ENCODE results near the gene PRSS8.

PRSS8 gene

DNA sequence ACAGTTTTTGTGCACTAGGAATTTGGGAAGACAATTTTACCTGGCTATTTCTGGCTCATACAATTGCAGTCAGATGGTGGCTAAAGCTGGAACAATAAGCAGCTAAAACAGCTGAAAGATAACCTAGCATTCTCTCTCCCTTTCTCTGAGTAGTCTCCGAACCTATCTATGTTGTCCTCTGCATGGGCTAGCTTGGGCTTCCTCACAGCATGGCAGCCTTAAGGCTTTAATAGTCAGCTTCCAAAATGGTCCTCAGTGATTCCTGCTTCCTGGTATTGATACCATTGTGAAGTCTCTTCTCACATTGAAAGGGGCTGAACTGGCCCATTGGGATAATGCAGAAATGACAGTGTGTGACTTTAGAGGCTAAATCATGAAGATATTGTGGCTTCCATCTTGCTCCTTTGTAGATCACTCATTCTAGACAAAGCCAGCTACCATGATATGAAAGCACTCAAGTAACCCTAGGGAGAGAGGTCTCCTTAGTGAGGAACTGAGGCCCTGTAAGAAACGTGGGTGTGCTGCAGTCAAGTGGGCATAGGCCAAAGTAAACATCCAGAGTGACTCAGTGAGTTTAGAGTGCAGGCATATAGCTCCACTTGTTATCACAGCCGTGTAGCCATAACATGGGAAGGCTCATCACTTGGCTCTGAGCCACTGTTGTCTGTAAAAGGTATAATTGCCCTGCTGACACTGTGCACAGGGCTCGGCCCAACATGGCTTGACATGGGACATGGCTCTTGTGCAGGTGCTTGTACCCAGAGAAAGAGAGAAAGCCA lies 35.5 kb downstream of the PRSS8 start:
- Histone ChIP-seq H3K4me2 (ENCODE audit: low read depth, low read length, poor library complexity, severe bottlenecking) (no peak overlapping the region), H2AFZ (ENCODE audit: low read length) (0 out of 2 replicates have a peak overlapping the region, but pooled peaks have one; percentile 15)
- TF ChIP-seq, protein P1, sequence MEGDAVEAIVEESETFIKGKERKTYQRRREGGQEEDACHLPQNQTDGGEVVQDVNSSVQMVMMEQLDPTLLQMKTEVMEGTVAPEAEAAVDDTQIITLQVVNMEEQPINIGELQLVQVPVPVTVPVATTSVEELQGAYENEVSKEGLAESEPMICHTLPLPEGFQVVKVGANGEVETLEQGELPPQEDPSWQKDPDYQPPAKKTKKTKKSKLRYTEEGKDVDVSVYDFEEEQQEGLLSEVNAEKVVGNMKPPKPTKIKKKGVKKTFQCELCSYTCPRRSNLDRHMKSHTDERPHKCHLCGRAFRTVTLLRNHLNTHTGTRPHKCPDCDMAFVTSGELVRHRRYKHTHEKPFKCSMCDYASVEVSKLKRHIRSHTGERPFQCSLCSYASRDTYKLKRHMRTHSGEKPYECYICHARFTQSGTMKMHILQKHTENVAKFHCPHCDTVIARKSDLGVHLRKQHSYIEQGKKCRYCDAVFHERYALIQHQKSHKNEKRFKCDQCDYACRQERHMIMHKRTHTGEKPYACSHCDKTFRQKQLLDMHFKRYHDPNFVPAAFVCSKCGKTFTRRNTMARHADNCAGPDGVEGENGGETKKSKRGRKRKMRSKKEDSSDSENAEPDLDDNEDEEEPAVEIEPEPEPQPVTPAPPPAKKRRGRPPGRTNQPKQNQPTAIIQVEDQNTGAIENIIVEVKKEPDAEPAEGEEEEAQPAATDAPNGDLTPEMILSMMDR (conservative IDR thresholded peaks at IDR 0.05; ENCODE audit: low read length): no peak
- no peak for TF ChIP-seq EZH2phosphoT487 (IDR thresholded peaks at IDR 0.05; ENCODE audit: borderline replicate concordance)

DNA sequence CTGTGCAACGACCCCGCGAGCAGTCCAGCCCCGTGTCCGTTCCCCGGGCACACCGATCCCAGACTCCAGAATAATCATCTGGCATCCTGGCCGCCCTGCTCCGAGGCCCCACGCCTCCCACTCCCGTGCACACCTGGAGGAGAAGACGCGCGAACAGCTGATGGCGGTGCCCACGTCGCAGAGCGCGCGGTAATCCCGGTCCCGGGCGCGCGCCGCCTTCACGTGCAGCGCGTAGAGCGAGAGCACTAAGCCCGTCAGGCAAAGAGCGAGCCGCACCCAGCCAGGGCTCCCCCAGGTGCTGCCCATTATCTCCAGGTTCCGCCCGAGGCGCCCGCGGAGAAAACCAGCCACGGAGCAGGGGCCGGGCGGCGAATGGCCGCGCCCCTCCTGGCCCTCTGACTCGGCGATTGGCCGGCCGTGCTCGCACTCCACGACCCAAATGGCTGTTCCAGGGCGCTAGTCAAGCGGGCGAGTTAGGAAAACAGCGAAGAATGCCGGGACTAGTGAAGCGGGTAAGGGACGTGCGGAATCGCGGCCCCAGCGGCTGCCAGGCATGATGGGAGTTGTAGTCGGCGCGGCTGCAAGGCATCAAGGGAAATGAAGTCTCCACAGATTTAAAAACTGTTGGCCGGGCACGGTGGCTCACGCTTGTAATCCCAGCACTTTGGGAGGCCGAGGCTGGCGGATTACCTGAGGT lies 41.0 kb downstream of the PRSS8 start, which contains the start of gene VKORC1:
TSS of gene VKORC1 (minus strand) at position 374 of the 697 bp plus-strand sequence. CDS start at position 306, 68 bp downstream.
- peak within 1 kb of the TSS; percentile 89 for H3K9ac ChIP-seq (ENCODE audit: low read depth, low read length, poor library complexity, severe bottlenecking)
- H3K4me3 ChIP-seq (ENCODE audit: low read length, poor library complexity, severe bottlenecking): peak within 1 kb of the TSS; percentile 94
- H3K9me2 ChIP-seq (replicated peaks; ENCODE audit: low read depth, low read length): no peaks in the 10 kb centered on the region
- peaks cover 10% of the 10 kb centered on the region; the same call in 1 of the 2 replicates for H3K36me3 ChIP-seq (ENCODE audit: insufficient read depth, low read length)
- peaks cover 21% of the 10 kb centered on the region for H3K4me1 ChIP-seq (ENCODE audit: insufficient read depth, low read length, poor library complexity, severe bottlenecking)
- H4K20me1 ChIP-seq (ENCODE audit: insufficient read depth, low read length, poor library complexity, severe bottlenecking): peaks cover 14% of the 10 kb centered on the region
- H3F3A ChIP-seq (ENCODE audit: low read depth): no peaks in the 10 kb centered on the region
- TF ChIP-seq, protein P1 (conservative IDR thresholded peaks at IDR 0.05; ENCODE audit: low read length): no peak
- no peak for TF ChIP-seq EZH2phosphoT487 (IDR thresholded peaks at IDR 0.05; ENCODE audit: borderline replicate concordance)
- H2AFZ ChIP-seq (ENCODE audit: low read length): peak within 1 kb of the TSS; percentile 91
- peaks cover 40% of the 10 kb centered on the region for H3K79me2 ChIP-seq (ENCODE audit: insufficient read depth, low read length)
- no peaks in the 10 kb centered on the region for H3K27me3 ChIP-seq (ENCODE audit: insufficient read depth, low read length, poor library complexity, severe bottlenecking)
- H3K9me3 ChIP-seq (ENCODE audit: insufficient read depth, low read depth, low read length): no peaks in the 10 kb centered on the region
- H3K4me2 ChIP-seq (ENCODE audit: low read depth, low read length, poor library complexity, severe bottlenecking): peak within 1 kb of the TSS; percentile 90

More for the DNA sequence above, 35.5 kb downstream of the PRSS8 start:
- Histone ChIP-seq H3F3A (ENCODE audit: low read depth) (no peaks in the 10 kb centered on the region), H3K4me1 (ENCODE audit: insufficient read depth, low read length, poor library complexity, severe bottlenecking) (no peaks in the 10 kb centered on the region), H4K20me1 (ENCODE audit: insufficient read depth, low read length, poor library complexity, severe bottlenecking) (no peaks in the 10 kb centered on the region), H3K9me3 (ENCODE audit: insufficient read depth, low read depth, low read length) (no peaks in the 10 kb centered on the region), H3K27me3 (ENCODE audit: insufficient read depth, low read length, poor library complexity, severe bottlenecking) (no peaks in the 10 kb centered on the region), H3K4me3 (ENCODE audit: low read length, poor library complexity, severe bottlenecking) (no peak overlapping the region), H3K9me2 (replicated peaks; ENCODE audit: low read depth, low read length) (no peaks in the 10 kb centered on the region), H3K36me3 (ENCODE audit: insufficient read depth, low read length) (no peaks in the 10 kb centered on the region), H3K79me2 (ENCODE audit: insufficient read depth, low read length) (no peaks in the 10 kb centered on the region), H3K9ac (ENCODE audit: low read depth, low read length, poor library complexity, severe bottlenecking) (no peak overlapping the region)

DNA sequence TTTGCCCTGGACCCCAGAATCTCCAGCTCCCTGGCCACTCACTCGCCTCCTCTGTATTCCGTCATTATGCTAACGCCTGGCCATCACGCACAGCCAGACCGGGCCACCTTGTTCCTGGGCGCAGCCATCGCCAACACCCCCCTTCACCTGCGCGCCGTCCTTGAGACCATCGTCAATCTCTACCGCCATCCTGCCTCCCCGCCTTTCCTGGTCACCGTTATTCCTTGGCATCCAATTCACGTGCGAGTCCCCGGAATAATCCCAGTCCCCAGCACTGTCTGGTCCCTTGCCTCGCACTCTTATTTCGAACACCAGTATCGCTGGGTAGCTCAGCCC lies 41.5 kb downstream of the PRSS8 start:
- Histone ChIP-seq H3K9ac (ENCODE audit: low read depth, low read length, poor library complexity, severe bottlenecking) (peak overlapping the region; percentile 89), H3K79me2 (ENCODE audit: insufficient read depth, low read length) (peaks cover 42% of the 10 kb centered on the region), H3K27me3 (ENCODE audit: insufficient read depth, low read length, poor library complexity, severe bottlenecking) (no peaks in the 10 kb centered on the region), H3K36me3 (ENCODE audit: insufficient read depth, low read length) (peaks cover 10% of the 10 kb centered on the region; the same call in 1 of the 2 replicates), H3K4me3 (ENCODE audit: low read length, poor library complexity, severe bottlenecking) (peak overlapping the region; percentile 94), H4K20me1 (ENCODE audit: insufficient read depth, low read length, poor library complexity, severe bottlenecking) (peaks cover 14% of the 10 kb centered on the region), H3K9me3 (ENCODE audit: insufficient read depth, low read depth, low read length) (no peaks in the 10 kb centered on the region), H3K4me2 (ENCODE audit: low read depth, low read length, poor library complexity, severe bottlenecking) (peak overlapping the region; percentile 90), H3K4me1 (ENCODE audit: insufficient read depth, low read length, poor library complexity, severe bottlenecking) (peaks cover 21% of the 10 kb centered on the region), H3F3A (ENCODE audit: low read depth) (no peaks in the 10 kb centered on the region), H2AFZ (ENCODE audit: low read length) (peak overlapping the region; percentile 75), H3K9me2 (replicated peaks; ENCODE audit: low read depth, low read length) (no peaks in the 10 kb centered on the region)
- no peak for TF ChIP-seq EZH2phosphoT487 (IDR thresholded peaks at IDR 0.05; ENCODE audit: borderline replicate concordance)
- TF ChIP-seq, protein P1 (conservative IDR thresholded peaks at IDR 0.05; ENCODE audit: low read length): no peak
